IPS-NIHi7 (cell line): ENCODE data around the gene ZNF532.
"Not testable (repeated sequence)": the region's sequence is repeated elsewhere in the genome, so short reads cannot be mapped to it uniquely, and the experiment has no call there.

Source experiments
- DNase-seq: peaks from one replicate; pipeline ENCODE4 v3.0.0; 2012; ENCODE audit warnings: mixed read lengths; ENCODE audit errors: extremely low spot score

Gene ZNF532

DNA sequence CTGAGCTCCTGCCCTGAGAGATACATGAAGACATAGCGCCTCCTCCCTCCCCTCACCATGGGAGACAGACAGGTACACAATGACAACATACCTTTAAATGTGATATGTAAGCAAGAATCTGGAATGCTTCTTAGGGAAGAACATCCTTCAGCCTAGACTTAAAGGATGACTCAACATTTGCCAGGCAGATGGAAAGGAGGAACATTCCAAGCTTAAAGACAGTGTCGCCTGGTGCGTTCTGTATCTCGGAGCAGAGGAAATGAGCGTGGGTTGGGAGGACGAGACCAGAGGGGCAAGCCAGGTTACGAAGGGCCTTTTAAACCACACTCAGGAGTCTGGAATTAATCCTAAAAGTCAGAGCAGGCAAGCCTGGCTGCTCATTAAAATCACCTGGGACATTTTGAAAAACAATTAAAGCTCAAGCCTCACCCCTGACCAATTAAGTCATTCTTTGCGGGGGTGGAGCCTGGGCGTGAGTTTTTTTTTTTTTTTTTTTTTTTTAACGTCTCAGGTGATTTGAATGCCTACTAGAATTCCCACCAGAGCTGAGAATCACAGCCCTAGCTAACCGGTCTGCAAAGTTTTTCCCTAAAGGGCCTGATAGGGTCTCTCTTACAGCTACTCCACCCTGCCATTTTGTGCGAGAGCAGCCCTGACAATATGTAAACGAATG, 143.8 kb downstream of the ZNF532 start:
- DNase-seq = peak; percentile 72

- DNase-seq = no peak
These were observed 145.2 kb downstream of the ZNF532 start for GRCh38 chr18:59009846-59010245.

GRCh38 chr18:59011289-59011688, 146.6 kb downstream of the ZNF532 start:
- no peak for DNase-seq

- no peak for DNase-seq
These were observed 147.1 kb downstream of the ZNF532 start for GRCh38 chr18:59011786-59012185.

DNA sequence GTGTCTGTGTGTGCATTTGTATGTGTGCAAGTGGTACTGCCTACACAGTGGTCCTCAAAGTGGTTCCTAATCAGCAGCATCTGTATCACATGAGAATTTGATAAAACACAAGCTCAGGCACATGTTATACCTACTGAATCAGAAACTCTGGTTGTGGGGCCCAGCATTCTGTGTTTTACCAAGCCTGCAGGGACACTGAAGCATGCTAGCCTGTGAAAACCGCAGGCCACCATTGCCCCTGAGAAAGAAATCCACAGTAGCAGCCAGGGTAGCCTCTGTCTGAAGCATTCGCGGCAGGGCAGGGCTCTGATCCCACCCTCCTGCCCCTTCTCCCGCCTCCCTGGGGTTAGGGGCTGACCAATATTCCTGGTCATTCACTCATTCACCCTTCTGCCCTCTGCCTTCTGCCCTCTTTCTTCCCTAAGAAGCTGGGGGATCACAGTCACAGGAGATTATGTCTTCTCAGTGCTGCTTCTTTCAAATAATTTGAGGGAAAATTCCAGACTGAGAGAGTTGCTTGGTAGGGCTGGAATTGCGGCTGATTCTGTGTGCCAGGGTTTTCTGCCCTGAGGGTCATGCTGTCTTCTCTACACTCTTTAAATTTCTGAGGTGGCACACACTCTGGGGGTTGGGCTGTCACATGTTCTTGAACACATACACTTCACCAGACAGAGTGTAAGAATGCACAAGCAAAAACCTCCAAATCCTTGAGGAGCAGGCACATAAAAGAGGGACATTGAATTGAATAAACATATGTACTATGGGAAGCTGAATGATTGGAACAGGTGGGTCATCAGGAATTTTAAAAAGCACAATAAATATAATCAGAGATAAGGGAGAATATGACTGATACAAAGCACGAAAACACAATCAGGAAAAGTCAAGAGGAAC, 148.4 kb downstream of the ZNF532 start:
- DNase-seq = no peak

DNA sequence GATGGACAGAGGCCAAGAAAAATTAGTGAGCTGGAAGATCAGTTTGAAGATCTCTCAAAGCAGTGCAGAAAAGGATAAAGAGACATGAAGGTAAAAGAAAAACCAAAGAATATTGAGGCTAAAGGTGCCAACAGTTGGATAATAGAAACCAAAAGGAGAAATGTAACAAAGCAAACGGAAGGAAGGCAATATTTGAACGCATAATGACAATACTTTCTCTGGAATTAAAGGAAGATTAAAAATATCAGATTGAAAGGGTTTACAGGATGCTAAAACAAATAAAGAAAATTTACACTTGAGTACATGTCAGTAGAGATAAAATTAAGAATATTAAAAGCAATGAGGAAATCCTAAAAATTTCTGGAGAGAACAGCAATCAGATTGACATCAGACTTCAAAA, 149.1 kb downstream of the ZNF532 start:
- DNase-seq = no peak

GRCh38 chr18:59015531-59016152, 151.0 kb downstream of the ZNF532 start:
- DNase-seq = no peak

- DNase-seq = no peak
These were observed 156.8 kb downstream of the ZNF532 start for GRCh38 chr18:59021500-59021899.

GRCh38 chr18:59022167-59022945, 157.7 kb downstream of the ZNF532 start:
- no peak for DNase-seq

- no peak for DNase-seq
These were observed 160.2 kb downstream of the ZNF532 start for GRCh38 chr18:59024829-59025228.

DNA sequence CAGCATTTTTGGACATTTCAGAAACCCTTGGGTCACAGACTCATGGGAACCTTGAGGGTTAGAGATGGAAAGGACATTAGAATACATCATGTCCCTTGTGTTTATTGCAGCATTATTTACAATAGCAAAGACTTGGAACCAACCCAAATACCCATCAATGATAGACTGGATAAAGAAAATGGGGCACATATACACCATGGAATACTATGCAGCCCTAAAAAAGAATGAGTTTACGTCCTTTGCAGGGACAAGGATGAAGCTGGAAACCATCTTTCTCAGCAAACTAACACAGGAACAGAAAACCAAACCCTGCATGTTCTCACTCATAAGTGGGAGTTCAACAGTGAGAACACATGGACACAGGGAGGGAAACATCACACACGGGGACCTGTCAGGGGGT, 160.9 kb downstream of the ZNF532 start:
- not testable (repeated sequence) for DNase-seq

GRCh38 chr18:59026364-59026763, 161.7 kb downstream of the ZNF532 start:
- no peak for DNase-seq

DNA sequence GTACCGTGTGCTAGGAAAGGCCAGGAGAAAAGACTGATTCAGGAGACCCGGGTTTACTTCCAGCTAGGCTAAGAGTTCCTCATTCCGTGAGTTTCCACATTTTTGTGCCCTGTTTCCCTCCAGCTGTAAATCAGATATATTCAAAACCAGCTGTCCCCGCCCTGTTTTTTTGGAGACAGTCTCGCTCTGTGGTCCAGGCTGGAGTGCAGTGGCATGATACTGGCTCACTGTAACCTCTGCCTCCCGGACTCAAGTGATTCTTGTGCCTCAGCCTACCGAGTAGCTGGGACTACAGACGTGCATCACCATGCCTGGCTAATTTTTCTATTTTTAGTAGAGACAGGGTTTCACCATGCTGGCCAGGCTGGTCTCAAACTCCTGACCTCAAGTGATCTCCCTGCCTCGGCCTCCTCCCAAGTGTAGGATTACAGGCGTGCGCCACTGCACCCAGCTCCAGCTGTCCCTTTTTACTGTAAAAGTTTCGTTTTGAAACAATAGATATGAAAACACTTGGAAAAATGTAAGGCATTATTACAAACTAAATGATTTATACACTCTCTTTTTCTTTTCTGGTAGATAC, 162.2 kb downstream of the ZNF532 start:
- DNase-seq = no peak

GRCh38 chr18:59029663-59030429, 165.2 kb downstream of the ZNF532 start:
- no peak for DNase-seq

DNA sequence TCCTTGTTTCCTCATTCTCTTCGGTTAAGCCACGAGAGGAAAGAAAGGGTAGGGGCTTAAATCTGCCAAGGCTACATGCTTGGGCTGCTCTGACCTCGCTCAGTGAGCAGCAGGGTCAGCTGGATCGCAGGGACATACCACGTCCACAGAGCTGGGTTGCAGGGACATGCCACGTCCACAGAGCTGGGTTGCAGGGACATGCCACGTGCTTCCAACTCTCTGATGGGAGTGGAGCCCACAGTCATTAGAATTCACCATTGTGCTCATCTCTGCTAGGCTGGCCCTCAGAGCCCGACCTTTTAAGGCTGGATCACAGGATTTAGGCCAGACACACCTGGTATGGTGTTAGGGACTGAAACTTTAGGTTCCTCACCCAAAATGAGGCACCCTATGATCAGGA, 167.6 kb downstream of the ZNF532 start:
- no peak for DNase-seq

GRCh38 chr18:59033359-59033758, 168.7 kb downstream of the ZNF532 start:
- DNase-seq = no peak

- no peak for DNase-seq
These were observed 169.3 kb downstream of the ZNF532 start for GRCh38 chr18:59033974-59034373.

DNA sequence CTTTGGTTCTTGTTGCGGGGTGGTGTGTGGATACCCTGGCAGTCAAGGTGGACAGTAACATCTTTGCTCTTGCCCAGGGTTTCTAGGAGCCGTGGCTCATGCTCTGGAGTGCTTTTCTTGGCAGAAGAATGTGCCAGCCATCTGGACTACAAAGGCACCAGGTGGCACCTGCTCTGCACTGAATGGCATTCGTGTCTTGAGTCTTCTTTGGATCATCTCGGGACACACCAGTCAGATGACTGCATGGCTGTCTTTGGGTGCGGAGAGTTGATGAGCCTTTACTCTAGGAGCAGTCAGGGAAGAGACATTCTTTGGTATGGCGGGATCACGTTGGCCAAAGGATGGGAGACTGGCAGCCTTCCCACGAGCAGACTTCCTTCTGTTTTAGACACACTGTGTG, 170.9 kb downstream of the ZNF532 start:
- no peak for DNase-seq
